ENCODE measurements around the gene TMPRSS15. TPM values are rescaled to one million over a fixed set of nuclear protein-coding genes. Genes with fewer than 3 reads are reported as not detected.
"Not testable (repeated sequence)": the region's sequence is repeated elsewhere in the genome, so short reads cannot be mapped to it uniquely, and the experiment has no call there.

TMPRSS15 gene
- total and polyA plus RNA-seq, 4 donors = not detected

- DNase-seq (ENCODE audit: low spot score) = no peak
- Histone ChIP-seq H3K9ac (ENCODE audit: low read depth in 1 of 2, low read length in 2 of 2) (no peak overlapping the region), H3K4me1 (ENCODE audit: control insufficient read depth in 4 of 4, insufficient read depth in 4 of 4, low read length in 3 of 4) (no peaks in the 10 kb centered on the region), H3K27ac (ENCODE audit: low read depth in 1 of 2, low read length in 2 of 2) (no peak overlapping the region), H3K36me3 (ENCODE audit: control insufficient read depth in 4 of 4, insufficient read depth in 3 of 4, low read depth in 1 of 4, low read length in 3 of 4) (no peaks in the 10 kb centered on the region), H3K9me3 (ENCODE audit: control insufficient read depth in 4 of 4, low read length in 3 of 4) (no peaks in the 10 kb centered on the region), H3K4me3 (ENCODE audit: low read depth in 1 of 3, low read length in 3 of 3) (no peak overlapping the region), H3K27me3 (ENCODE audit: control insufficient read depth in 4 of 4, insufficient read depth in 4 of 4, low read length in 3 of 4) (no peaks in the 10 kb centered on the region)
- TF ChIP-seq ZBTB33 (IDR thresholded peaks at IDR 0.05) (no peak), NR2F2 (IDR thresholded peaks at IDR 0.05) (no peak), TAF1 (conservative IDR thresholded peaks at IDR 0.05) (no peak), FOXA2 (IDR thresholded peaks at IDR 0.05) (no peak), YY1 (IDR thresholded peaks at IDR 0.05) (no peak), SP1 (IDR thresholded peaks at IDR 0.05) (no peak), RXRA (IDR thresholded peaks at IDR 0.05) (no peak), RAD21 (IDR thresholded peaks at IDR 0.05) (peak in 1 of 2 donors; percentile 39), HNF4A (conservative IDR thresholded peaks at IDR 0.05) (no peak), JUND (IDR thresholded peaks at IDR 0.05) (no peak), GABPA (IDR thresholded peaks at IDR 0.05 in 1 of 2, conservative IDR thresholded peaks at IDR 0.05 in 1 of 2) (no peak), MAX (IDR thresholded peaks at IDR 0.05) (no peak), REST (IDR thresholded peaks at IDR 0.05) (no peak), EGR1 (IDR thresholded peaks at IDR 0.05; ENCODE audit: low read depth in 2 of 2) (no peak), HNF4G (IDR thresholded peaks at IDR 0.05) (no peak), ATF3 (IDR thresholded peaks at IDR 0.05) (no peak), CTCF (IDR thresholded peaks at IDR 0.05; ENCODE audit: low read depth, low read length, missing input control) (peak; percentile 39)
- WGBS = 6% methylated on average over 1 of the region's 1 CpG
Observed at GRCh38 chr21:18384771-18385170, 18.8 kb downstream of the TMPRSS15 start.

GRCh38 chr21:18382934-18383619 lies 20.5 kb downstream of the TMPRSS15 start:
- H3K4me1 ChIP-seq (ENCODE audit: control insufficient read depth in 4 of 4, insufficient read depth in 4 of 4, low read length in 3 of 4); H3K9ac ChIP-seq (ENCODE audit: low read depth in 1 of 2, low read length in 2 of 2); H3K36me3 ChIP-seq (ENCODE audit: control insufficient read depth in 4 of 4, insufficient read depth in 3 of 4, low read depth in 1 of 4, low read length in 3 of 4); H3K27ac ChIP-seq (ENCODE audit: low read depth in 1 of 2, low read length in 2 of 2); H3K9me3 ChIP-seq (ENCODE audit: control insufficient read depth in 4 of 4, low read length in 3 of 4); DNase-seq (ENCODE audit: low spot score); H3K27me3 ChIP-seq (ENCODE audit: control insufficient read depth in 4 of 4, insufficient read depth in 4 of 4, low read length in 3 of 4); H3K4me3 ChIP-seq (ENCODE audit: low read depth in 1 of 3, low read length in 3 of 3): not testable (repeated sequence)
- 79% methylated on average over 4 of the region's 4 CpGs for WGBS
